Peyer's patch (tissue), 4 donors: ENCODE data around the gene ARID3B. TPM values are rescaled to one million over a fixed set of nuclear protein-coding genes. Genes with fewer than 3 reads are reported as not detected.

Experiments
- DNase-seq, 3 donors: peaks; one replicate each; pipeline ENCODE4 v3.0.0-alpha.2; 2017 to 2019
- H3K27ac ChIP-seq, 4 donors: fragments of 200-600 bp; sonication (generic); one replicate each; pipeline ENCODE4 v1.5.1; 2016 to 2019
- H3K27me3 ChIP-seq, 2 donors: fragments of 200-600 bp; sonication (generic); one replicate each; pipeline ENCODE4 v1.5.1; 2019
- H3K36me3 ChIP-seq, 3 donors: fragments of 200-600 bp; sonication (generic); one replicate each; pipeline ENCODE4 v1.5.1; 2016 to 2019
- H3K4me1 ChIP-seq, 4 donors: fragments of 200-600 bp; sonication (generic); one replicate each; pipeline ENCODE4 v1.5.1; 2016 to 2019
- H3K4me3 ChIP-seq, 4 donors: fragments of 200-600 bp; sonication (generic); 1 replicate in 3 of 4; 2 replicates in 1 of 4; pipeline ENCODE4 v1.5.1; 2016 to 2019; ENCODE audit warnings: mild to moderate bottlenecking in 1 of 4
- H3K9me3 ChIP-seq, 4 donors: fragments of 200-600 bp; sonication (generic); one replicate each; pipeline ENCODE4 v1.5.1; 2016 to 2019; ENCODE audit warnings: mild to moderate bottlenecking in 1 of 4
- CTCF ChIP-seq, 6 experiments: fragments of 450-650 bp in 4 of 6; fragments of 200-600 bp in 2 of 6; sonication (generic) in 1 of 6; IDR thresholded peaks; one replicate each; pipeline ENCODE4 v1.5.1; 2017 to 2019; ENCODE audit warnings: antibody characterized with exemption in 6 of 6, mild to moderate bottlenecking in 3 of 6, moderate library complexity in 1 of 6
- POLR2A ChIP-seq, 2 donors: fragments of 450-650 bp; IDR thresholded peaks; one replicate each; pipeline ENCODE4 v1.5.1; 2017; ENCODE audit warnings: antibody characterized with exemption in 2 of 2, mild to moderate bottlenecking in 2 of 2, moderate library complexity in 2 of 2
- total RNA-seq, 4 donors: library from RNA; depleted of rRNA; stranded (reverse); fragments of >200 nt; gene quantifications; one replicate each; pipeline ENCODE4 v1.1.0, GENCODE V29; 2016

ARID3B gene
- total RNA-seq, 4 donors from 2014 or later = 10.9 to 29.4 (median 21.6) TPM

- Histone ChIP-seq H3K9me3 (no peaks in the 10 kb centered on the region), H3K27ac (peak overlapping the region in 3 of 4 donors; percentile 80 to 84 (median 81)), H3K4me1 (peaks cover 0 to 18% (median 3%) of the 10 kb centered on the region in 4 donors)
Observed at GRCh38 chr15:74599156-74599555, 58.1 kb downstream of the ARID3B start.

GRCh38 chr15:74603026-74603788 is 62.2 kb downstream of the ARID3B start:
- TF ChIP-seq CTCF (IDR thresholded peaks at IDR 0.05) (no peak), POLR2A (IDR thresholded peaks at IDR 0.05) (no peak)
- H3K27ac ChIP-seq = no peak overlapping the region
- no peaks in the 10 kb centered on the region for H3K9me3 ChIP-seq
- H3K36me3 ChIP-seq = no peaks in the 10 kb centered on the region
- H3K4me1 ChIP-seq = peaks cover 0 to 13% (median 3%) of the 10 kb centered on the region in 4 donors
- H3K4me3 ChIP-seq = no peak overlapping the region
- H3K27me3 ChIP-seq = no peaks in the 10 kb centered on the region
- DNase-seq = no peak

More at GRCh38 chr15:74599156-74599555, 58.1 kb downstream of the ARID3B start:
- no peaks in the 10 kb centered on the region for H3K36me3 ChIP-seq
- no peak for DNase-seq
- no peaks in the 10 kb centered on the region for H3K27me3 ChIP-seq
- peak overlapping the region in 3 of 4 donors; percentile 61 to 72 (median 65) for H3K4me3 ChIP-seq
- TF ChIP-seq POLR2A (IDR thresholded peaks at IDR 0.05) (no peak), CTCF (IDR thresholded peaks at IDR 0.05) (no peak)

- Histone ChIP-seq H3K4me1 (peaks cover 0 to 9% (median 3%) of the 10 kb centered on the region in 4 donors), H3K27ac (no peak overlapping the region), H3K36me3 (no peaks in the 10 kb centered on the region), H3K9me3 (no peaks in the 10 kb centered on the region), H3K27me3 (no peaks in the 10 kb centered on the region), H3K4me3 (no peak overlapping the region)
- no peak for DNase-seq
- no peak for TF ChIP-seq POLR2A (IDR thresholded peaks at IDR 0.05)
- TF ChIP-seq CTCF (IDR thresholded peaks at IDR 0.05) = no peak
Observed at GRCh38 chr15:74603789-74604705, 63.0 kb downstream of the ARID3B start.

- no peak overlapping the region for H3K4me3 ChIP-seq
- TF ChIP-seq CTCF (IDR thresholded peaks at IDR 0.05) = no peak
- TF ChIP-seq POLR2A (IDR thresholded peaks at IDR 0.05) = no peak
Observed at GRCh38 chr15:74604983-74605794, 64.2 kb downstream of the ARID3B start.

GRCh38 chr15:74605795-74606150 is 64.8 kb downstream of the ARID3B start:
- no peak overlapping the region for H3K4me3 ChIP-seq

More at GRCh38 chr15:74604983-74605794, 64.2 kb downstream of the ARID3B start:
- H3K27ac ChIP-seq = no peak overlapping the region
- no peak for DNase-seq
- no peaks in the 10 kb centered on the region for H3K27me3 ChIP-seq
- no peaks in the 10 kb centered on the region for H3K9me3 ChIP-seq
- no peaks in the 10 kb centered on the region for H3K4me1 ChIP-seq
- no peaks in the 10 kb centered on the region for H3K36me3 ChIP-seq

More at GRCh38 chr15:74605795-74606150, 64.8 kb downstream of the ARID3B start:
- DNase-seq = no peak
- Histone ChIP-seq H3K4me1 (no peaks in the 10 kb centered on the region), H3K9me3 (no peaks in the 10 kb centered on the region), H3K27ac (no peak overlapping the region), H3K27me3 (no peaks in the 10 kb centered on the region), H3K36me3 (no peaks in the 10 kb centered on the region)
- TF ChIP-seq POLR2A (IDR thresholded peaks at IDR 0.05) (no peak), CTCF (IDR thresholded peaks at IDR 0.05) (no peak)
